Keratinocyte (primary cell): ENCODE data around the gene POC5. TPM values are rescaled to one million over a fixed set of nuclear protein-coding genes. Genes with fewer than 3 reads are reported as not detected.

Experiments
- DNase-seq: peaks from one replicate; pipeline ENCODE4 v3.0.0-alpha.2; 2011; ENCODE audit warnings: low read depth, missing footprints, low spot score
- FAIRE-seq: peaks from 2 replicates; lab custom pipeline; 2011; peaks lifted over from hg19 to GRCh38; lab: Jason Lieb, UNC
- H2AFZ ChIP-seq: 2 replicates; pipeline ENCODE4 v1.6.0; 2012; ENCODE audit warnings: low read length, control low read depth, inconsistent platforms; ENCODE audit not compliant: control insufficient read depth
- H3K27ac ChIP-seq: 2 replicates; pipeline ENCODE4 v1.5.1; 2011; ENCODE audit warnings: low read length; ENCODE audit not compliant: control insufficient read depth, insufficient read depth
- H3K27me3 ChIP-seq: 3 replicates; pipeline ENCODE4 v1.6.0; 2011; ENCODE audit warnings: low read length; ENCODE audit not compliant: control insufficient read depth, insufficient read depth; ENCODE audit errors: extremely low read depth
- H3K36me3 ChIP-seq, 2 experiments: 2 replicates in 1 of 2; 3 replicates in 1 of 2; pipeline ENCODE4 v1.5.1; 2011; ENCODE audit warnings: low read length in 2 of 2, mild to moderate bottlenecking in 1 of 2; ENCODE audit not compliant: control insufficient read depth in 2 of 2, insufficient read depth in 2 of 2; ENCODE audit errors: extremely low read depth in 1 of 2
- H3K4me1 ChIP-seq: 3 replicates; pipeline ENCODE4 v1.5.1; 2011; ENCODE audit warnings: low read length; ENCODE audit not compliant: control insufficient read depth, insufficient read depth; ENCODE audit errors: extremely low read depth
- H3K4me2 ChIP-seq: 3 replicates; pipeline ENCODE4 v1.6.0; 2011; ENCODE audit warnings: low read depth, low read length; ENCODE audit not compliant: control insufficient read depth, insufficient read depth; ENCODE audit errors: extremely low read depth
- H3K4me3 ChIP-seq, 3 experiments: fragments of 200-600 bp in 1 of 3; sonication (generic) in 1 of 3; 2 replicates in 2 of 3; 3 replicates in 1 of 3; pipeline ENCODE4 v1.5.1; 2011 to 2016; ENCODE audit warnings: low read length in 3 of 3, mild to moderate bottlenecking in 3 of 3, control low read depth in 2 of 3, inconsistent platforms in 1 of 3, low read depth in 1 of 3, mixed read lengths in 1 of 3, mixed run types in 1 of 3, moderate library complexity in 1 of 3; ENCODE audit not compliant: control insufficient read depth in 2 of 3, insufficient read depth in 2 of 3; ENCODE audit errors: extremely low read depth in 1 of 3
- H3K79me2 ChIP-seq: 2 replicates; pipeline ENCODE4 v1.6.0; 2012; ENCODE audit warnings: low read length; ENCODE audit not compliant: control insufficient read depth, insufficient read depth
- H3K9ac ChIP-seq: 3 replicates; pipeline ENCODE4 v1.6.0; 2011; ENCODE audit warnings: low read length; ENCODE audit not compliant: control insufficient read depth, insufficient read depth; ENCODE audit errors: extremely low read depth
- H3K9me1 ChIP-seq: 3 replicates; pipeline ENCODE4 v1.6.0; 2011; ENCODE audit warnings: low read length; ENCODE audit not compliant: control insufficient read depth, insufficient read depth; ENCODE audit errors: extremely low read depth
- H3K9me3 ChIP-seq: 2 replicates; pipeline ENCODE4 v1.5.1; 2012; ENCODE audit warnings: low read depth, low read length; ENCODE audit not compliant: control insufficient read depth
- H4K20me1 ChIP-seq: 3 replicates; pipeline ENCODE4 v1.6.0; 2011; ENCODE audit warnings: low read length; ENCODE audit not compliant: control insufficient read depth, insufficient read depth; ENCODE audit errors: extremely low read depth
- EZH2 ChIP-seq: IDR thresholded peaks from one replicate; pipeline ENCODE4 v1.6.1; 2012; ENCODE audit warnings: inconsistent platforms, mild to moderate bottlenecking, low read length, moderate library complexity
- dilution Hi-C: fragments of 300-500 bp; cut with MboI; formaldehyde crosslinking; loops from one replicate; pipeline ENCODE4 v1.7.0; 2020; ENCODE audit warnings: low sequenced_read_pairs; ENCODE audit not compliant: extremely low pct_ligation_motif_present
- polyA plus RNA-seq, 5 experiments: library from polyadenylated mRNA; depleted of rRNA in 3 of 5; stranded (reverse) in 3 of 5; stranded (forward) in 1 of 5; unstranded in 1 of 5; fragments of >200 nt; gene quantifications; 1 replicate in 1 of 5; 2 replicates in 3 of 5; 3 replicates in 1 of 5; pipeline versions ENCODE4 v1.2.1 to v1.2.3, GENCODE V29; 2011 to 2012; ENCODE audit warnings: missing spikeins in 2 of 5, low read depth in 1 of 5, low replicate concordance in 1 of 5
- TF ChIP-seq, protein P1 (sequence below), 3 experiments: IDR thresholded peaks in 1 of 3; conservative IDR thresholded peaks in 1 of 3; optimal IDR thresholded peaks in 1 of 3; 2 replicates in 2 of 3; 3 replicates in 1 of 3; pipeline versions ENCODE3 to v1.5.1; 2011; ENCODE audit warnings: low read length in 3 of 3, mild to moderate bottlenecking in 3 of 3, moderate library complexity in 2 of 3, control low read depth in 1 of 3, inconsistent platforms in 1 of 3; ENCODE audit not compliant: insufficient read depth in 2 of 3; ENCODE audit errors: extremely low read depth in 1 of 3

Gene POC5
- polyA plus RNA-seq, 1 donor (not counting 4 experiments of a cell fraction or from before 2014, with no cell fraction given) = 10.4 TPM

GRCh38 chr5:75660678-75661465 lies 56.4 kb downstream of the POC5 start:
- no peak for TF ChIP-seq EZH2
- TF ChIP-seq, protein P1, sequence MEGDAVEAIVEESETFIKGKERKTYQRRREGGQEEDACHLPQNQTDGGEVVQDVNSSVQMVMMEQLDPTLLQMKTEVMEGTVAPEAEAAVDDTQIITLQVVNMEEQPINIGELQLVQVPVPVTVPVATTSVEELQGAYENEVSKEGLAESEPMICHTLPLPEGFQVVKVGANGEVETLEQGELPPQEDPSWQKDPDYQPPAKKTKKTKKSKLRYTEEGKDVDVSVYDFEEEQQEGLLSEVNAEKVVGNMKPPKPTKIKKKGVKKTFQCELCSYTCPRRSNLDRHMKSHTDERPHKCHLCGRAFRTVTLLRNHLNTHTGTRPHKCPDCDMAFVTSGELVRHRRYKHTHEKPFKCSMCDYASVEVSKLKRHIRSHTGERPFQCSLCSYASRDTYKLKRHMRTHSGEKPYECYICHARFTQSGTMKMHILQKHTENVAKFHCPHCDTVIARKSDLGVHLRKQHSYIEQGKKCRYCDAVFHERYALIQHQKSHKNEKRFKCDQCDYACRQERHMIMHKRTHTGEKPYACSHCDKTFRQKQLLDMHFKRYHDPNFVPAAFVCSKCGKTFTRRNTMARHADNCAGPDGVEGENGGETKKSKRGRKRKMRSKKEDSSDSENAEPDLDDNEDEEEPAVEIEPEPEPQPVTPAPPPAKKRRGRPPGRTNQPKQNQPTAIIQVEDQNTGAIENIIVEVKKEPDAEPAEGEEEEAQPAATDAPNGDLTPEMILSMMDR (optimal IDR thresholded peaks at IDR 0.05 in 1 of 3, IDR thresholded peaks at IDR 0.05 in 1 of 3, conservative IDR thresholded peaks at IDR 0.05 in 1 of 3; ENCODE audit: extremely low read depth in 1 of 3, insufficient read depth in 2 of 3, low read length in 3 of 3) = no peak
- no peak for FAIRE-seq
- no peak overlapping the region for H2AFZ ChIP-seq

GRCh38 chr5:75659791-75660450 lies 57.3 kb downstream of the POC5 start:
- Histone ChIP-seq H3K4me3 (no peak overlapping the region), H3K9ac (no peak overlapping the region), H3K27ac (no peak overlapping the region), H4K20me1 (no peaks in the 10 kb centered on the region), H3K79me2 (no peaks in the 10 kb centered on the region), H3K4me2 (no peak overlapping the region), H3K9me3 (no peaks in the 10 kb centered on the region), H2AFZ (no peak overlapping the region), H3K4me1 (peaks cover 16% of the 10 kb centered on the region), H3K9me1 (no peaks in the 10 kb centered on the region), H3K27me3 (no peaks in the 10 kb centered on the region), H3K36me3 (no peaks in the 10 kb centered on the region)
- FAIRE-seq (peak; percentile 32), DNase-seq (no peak)
- dilution Hi-C loops = no loop called here
- TF ChIP-seq, protein P1 (optimal IDR thresholded peaks at IDR 0.05 in 1 of 3, IDR thresholded peaks at IDR 0.05 in 1 of 3, conservative IDR thresholded peaks at IDR 0.05 in 1 of 3; ENCODE audit: extremely low read depth in 1 of 3, insufficient read depth in 2 of 3, low read length in 3 of 3) = no peak
- no peak for TF ChIP-seq EZH2

More at GRCh38 chr5:75660678-75661465, 56.4 kb downstream of the POC5 start:
- Histone ChIP-seq H3K36me3 (peaks cover 0 to 2% of the 10 kb centered on the region in 2 experiments), H3K4me2 (no peak overlapping the region), H3K27ac (no peak overlapping the region), H3K4me1 (peaks cover 13% of the 10 kb centered on the region), H3K79me2 (no peaks in the 10 kb centered on the region), H3K4me3 (no peak overlapping the region), H3K27me3 (no peaks in the 10 kb centered on the region), H3K9me1 (no peaks in the 10 kb centered on the region), H4K20me1 (no peaks in the 10 kb centered on the region), H3K9ac (no peak overlapping the region), H3K9me3 (no peaks in the 10 kb centered on the region)
- dilution Hi-C loops = no loop called here
- DNase-seq = no peak
